ENCODE data around the gene YRDC.

Gene YRDC, protein sequence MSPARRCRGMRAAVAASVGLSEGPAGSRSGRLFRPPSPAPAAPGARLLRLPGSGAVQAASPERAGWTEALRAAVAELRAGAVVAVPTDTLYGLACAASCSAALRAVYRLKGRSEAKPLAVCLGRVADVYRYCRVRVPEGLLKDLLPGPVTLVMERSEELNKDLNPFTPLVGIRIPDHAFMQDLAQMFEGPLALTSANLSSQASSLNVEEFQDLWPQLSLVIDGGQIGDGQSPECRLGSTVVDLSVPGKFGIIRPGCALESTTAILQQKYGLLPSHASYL

DNA sequence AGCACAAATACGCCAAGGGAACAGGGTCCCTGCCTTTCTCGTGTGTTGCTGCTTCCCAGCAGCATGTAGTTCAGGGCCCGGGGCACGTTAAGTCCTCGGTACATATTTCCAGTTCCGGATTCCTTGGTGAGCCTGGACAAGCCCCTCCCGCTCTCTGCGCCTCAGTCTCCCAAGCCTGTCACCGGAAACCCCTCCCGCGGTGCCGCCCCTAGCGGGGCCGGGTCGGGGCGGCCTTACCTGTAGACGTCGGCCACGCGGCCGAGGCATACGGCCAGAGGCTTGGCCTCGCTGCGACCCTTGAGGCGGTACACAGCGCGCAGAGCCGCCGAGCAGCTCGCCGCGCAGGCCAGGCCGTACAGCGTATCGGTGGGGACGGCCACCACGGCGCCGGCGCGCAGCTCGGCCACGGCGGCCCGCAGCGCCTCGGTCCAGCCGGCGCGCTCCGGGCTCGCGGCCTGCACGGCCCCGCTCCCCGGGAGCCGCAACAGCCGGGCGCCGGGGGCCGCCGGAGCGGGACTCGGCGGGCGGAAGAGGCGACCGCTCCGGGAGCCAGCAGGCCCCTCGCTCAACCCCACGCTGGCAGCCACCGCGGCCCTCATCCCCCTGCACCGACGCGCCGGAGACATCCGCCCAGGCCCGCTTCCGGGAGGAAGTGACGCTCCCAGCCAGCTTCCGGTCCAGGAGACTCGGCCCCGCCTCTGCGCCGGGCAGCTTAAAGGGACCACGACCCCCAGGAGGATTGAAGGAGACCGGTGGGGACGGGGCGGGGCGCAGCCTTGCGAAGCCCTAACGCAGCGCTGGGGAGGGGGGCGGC is at the start of gene YRDC, which contains the start of gene C1orf122:
TSS of gene YRDC (minus strand) at position 654 of the 814 bp plus-strand sequence. CDS start at position 626, 28 bp downstream.
TSS of gene C1orf122 (plus strand) at position 236 of the 814 bp plus-strand sequence. CDS start 615 bp downstream, outside the sequence.
- DNase-seq = peak; percentile 94

GRCh38 chr1:37854406-37854805 is 46.4 kb upstream of the YRDC start:
- DNase-seq = no peak

DNA sequence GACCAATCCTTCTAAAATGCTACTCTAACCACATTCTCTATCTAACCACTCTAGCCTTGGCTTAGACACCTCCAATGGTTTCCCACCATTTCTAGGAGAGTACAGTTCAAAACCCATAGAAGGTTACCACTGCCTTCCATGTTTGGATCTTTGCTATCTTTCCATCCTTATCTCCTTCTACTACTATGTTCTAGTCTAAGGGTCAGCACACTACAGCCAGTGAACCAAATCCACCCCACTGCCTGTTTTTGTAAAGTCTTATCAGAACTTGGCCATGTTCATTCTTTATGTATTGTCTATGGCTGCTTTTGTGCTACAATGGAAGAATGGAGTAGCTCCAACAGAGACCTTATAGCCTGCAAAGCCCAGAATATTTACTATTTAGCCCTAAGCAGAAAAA is 45.1 kb upstream of the YRDC start:
- DNase-seq = no peak

DNA sequence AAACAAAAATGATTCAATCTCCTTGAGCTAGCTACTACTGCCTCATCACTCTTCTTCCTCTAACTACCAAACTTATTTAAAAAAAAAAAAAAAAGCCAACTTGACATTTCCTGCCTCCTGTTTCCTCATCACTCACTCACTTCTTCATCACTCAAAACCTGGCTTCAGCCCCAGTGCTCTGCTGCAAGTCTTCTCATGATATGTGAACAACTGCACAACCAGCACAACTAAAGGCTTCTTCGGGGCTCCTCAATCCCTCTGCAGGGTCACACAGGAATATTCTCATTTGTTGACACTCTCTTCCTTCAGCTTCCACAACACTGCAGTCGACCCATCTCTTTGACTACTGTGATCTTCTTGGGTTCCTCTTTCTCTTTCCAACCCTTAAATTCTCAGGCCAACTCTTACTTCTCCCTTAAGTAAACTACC is 43.8 kb upstream of the YRDC start:
- DNase-seq = no peak

DNA sequence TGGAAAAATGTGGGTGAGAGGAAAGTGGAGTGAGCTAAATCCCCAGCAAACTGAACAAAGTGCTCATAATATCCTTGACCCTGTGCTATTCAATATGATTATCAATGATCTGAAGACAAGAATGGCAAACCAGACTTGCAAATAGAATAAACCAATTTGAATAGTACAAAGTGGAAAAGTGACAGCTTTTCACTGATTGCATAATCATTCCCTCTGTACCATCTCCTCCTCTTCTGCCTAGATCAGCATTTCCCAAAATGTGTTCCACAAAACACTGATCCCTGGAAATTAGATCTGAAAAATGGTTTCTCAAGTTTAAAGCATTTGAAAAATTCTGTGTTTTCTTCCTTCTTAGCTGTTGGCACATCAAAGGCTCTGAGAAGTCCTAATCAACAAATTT is 43.3 kb upstream of the YRDC start:
- no peak for DNase-seq

DNA sequence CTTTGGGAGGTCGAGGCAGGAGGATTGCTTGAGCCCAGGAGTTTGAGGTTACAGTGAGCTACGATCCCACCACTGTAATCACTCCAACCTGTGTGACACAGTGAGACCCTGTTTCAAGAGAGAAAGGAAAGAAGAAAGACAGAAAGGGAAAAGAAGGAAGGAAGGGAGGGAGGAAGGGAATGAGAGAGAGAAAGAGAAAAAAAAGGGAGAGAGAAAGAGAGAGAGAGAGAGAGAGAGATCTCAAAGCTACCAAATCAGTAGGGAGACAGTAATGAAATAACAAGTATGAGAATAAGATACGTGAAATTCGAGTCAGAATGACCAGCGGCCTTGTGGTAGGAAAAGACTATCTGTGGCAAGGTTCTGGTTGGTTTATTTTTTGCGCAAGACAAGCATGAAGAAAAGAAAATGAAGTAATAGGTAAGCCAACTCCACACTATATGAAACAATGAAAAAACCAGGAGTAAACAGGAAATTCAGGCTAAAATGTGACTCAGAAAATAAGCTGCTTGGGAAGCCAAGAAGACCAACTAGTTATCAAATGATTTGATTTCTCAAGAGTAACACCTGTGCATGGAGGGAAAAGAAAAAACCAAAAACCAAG is 42.4 kb upstream of the YRDC start:
- no peak for DNase-seq

DNA sequence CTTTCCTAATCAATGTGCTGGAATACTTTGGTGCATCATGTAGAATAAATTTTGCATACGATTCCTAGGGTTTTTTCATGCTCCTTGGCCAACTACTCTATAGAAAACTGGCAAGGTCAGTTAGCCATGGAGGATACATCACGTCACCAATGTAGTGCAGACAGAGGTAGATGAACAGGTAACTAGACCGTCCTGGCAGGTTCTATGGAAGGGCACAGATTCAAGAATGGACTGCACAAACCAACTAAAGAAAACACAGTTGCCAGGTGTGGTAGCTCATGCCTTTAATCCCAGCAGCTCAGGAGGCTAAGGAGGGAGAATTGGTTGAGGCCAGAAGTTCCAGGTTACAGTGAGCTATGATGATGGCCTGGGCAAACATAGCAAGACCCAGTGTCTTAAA is 41.5 kb upstream of the YRDC start:
- DNase-seq = no peak

DNA sequence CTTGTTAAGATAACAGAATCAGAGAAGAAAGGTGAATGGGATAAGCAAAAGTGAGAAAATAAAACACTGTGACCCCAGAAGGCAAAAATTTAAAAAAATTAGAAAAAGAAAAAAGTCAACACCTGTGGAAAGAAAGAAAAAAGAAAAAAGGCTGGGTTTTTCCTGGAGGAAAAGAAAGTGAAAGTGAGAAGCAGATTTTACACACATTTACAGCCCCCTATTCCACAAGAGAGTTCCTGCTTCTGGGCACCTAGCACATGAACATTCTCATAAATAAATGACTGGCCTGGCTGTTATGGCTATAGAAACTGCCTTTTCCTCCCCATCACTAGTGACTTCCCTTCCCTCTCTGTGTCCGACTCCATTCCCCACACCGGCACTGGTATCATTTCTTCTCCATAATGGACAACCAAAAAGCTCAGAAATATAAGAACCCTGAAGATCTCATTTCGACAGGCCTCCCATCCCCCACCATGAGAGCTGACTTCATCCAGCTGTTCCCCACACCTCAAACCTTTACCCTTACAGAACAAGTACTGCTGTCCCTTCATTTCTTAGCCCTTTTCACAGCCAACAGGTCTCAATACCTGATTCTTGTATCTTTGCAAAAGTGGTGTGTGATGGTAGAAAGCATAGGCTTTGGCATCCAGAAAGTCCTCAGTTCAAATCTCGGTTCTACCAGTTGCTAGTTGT is 38.8 kb upstream of the YRDC start:
- DNase-seq = no peak

DNA sequence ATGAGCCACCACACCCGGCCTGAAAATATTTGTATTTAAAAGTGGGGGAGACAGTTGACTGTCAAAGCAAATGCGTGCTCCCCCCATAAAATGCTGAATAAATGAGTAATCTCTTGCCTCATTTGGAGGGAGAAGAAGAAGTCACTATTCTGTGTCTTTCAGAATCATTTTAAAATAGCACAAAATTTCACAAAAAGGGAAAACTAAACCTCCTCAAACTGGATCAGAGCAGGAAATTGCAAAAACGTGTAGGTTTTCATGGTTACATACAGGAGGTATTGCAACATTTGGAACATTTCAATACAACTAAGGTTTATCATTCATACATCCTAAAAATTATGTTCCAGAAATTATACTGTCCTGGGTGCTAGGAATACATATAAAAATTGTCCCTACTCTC is 37.8 kb upstream of the YRDC start:
- no peak for DNase-seq

DNA sequence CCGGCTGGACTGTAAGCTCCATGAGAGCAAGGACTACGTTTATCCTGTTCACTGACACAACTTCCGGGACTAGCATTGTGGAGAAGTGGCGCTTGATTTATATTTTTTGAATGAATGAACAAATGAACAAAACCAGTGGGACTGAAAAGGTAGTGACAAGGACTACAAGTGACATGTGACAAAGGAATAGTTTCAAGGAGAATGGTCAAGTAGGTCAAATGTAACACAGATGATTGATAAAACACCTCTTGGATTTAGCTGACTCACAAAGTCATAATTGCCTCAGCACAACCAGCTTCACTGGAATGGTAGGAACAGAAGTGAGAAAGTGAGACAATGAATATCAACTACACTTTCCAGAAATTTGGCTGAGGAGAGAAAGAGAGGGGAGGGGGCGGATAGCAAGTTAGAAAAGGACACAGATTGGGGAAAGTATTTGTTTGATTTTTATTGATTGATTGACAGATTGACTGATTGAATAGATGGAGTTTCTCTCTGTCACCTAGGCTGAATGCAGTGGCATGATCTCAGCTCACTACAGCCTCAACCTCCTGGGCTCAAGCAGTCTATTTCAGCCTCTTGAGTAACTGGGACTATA is 37.1 kb upstream of the YRDC start:
- no peak for DNase-seq

DNA sequence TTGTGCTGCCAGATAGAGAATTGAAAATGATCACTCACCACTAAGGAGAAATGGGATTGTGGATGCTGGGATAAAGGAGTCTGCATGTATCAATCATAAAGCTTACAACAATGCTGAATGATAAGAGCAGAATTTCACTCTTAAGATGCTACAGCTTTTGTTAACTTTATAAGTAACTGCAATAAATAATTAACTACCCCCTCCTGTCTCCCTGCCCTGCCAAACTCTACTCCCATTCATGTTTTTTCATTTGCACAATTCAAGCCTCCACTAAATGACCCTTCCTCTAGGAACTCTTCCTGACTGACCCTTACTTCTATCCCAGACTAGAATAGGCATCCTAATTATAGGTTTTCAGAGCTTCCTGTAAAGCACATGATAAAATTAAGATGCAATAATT is 36.5 kb upstream of the YRDC start:
- no peak for DNase-seq

DNA sequence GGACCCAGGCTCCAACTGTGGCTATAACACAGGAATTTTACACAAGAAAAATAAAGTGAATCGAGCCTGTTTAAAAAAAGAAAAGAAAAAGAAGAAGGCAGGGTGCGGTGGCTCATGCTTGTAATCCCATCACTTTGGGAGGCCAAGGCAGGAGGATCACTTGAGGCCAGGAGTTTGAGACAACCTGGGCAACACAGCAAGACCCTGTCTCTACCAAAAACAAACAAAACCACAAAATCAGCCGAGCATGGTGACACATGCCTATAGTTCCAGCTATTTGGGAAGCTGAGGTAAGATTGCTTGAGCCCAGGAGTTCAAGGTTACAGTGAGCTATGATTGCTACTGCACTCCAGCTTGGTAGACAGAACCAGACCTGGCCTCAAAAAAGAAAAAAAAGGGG is 33.6 kb upstream of the YRDC start:
- no peak for DNase-seq

DNA sequence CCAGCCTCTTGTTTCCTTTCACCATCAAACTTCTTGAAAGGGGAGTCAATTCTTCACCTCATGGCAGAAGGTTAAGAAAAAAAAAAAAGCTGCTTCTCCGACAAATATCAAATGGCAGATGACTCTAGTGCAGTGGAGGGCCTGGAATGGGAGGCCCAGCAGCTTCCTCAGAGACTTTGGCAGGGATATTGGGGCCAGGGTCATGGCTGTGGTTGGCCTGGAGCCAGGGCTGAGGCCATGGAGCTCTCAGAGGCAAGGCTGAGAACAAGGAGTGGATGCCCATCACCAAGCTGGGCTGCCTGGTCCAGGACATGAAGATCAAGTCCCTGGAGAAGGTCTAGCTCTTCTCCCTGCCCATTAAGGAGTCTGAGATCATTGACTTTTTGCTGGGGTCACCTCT is 32.7 kb upstream of the YRDC start:
- no peak for DNase-seq

DNA sequence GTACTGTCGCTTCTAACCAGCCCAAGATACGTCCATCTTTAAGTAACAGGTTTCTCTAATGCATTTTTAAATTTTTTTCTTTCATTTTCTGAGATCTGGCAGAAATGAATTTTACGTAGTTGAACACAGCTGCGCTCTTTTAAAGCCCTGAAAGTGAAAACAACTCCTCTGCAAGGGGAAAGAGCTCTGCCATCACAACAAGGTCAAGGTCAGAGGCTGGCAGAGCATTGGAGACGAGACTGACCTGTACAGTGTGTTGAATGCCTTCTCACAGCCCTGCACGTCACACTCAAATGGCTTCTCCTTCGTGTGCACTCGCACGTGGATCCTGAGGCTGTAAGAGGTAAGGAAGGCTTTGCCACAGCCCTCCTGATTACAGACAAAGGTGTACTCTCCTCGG is 31.7 kb upstream of the YRDC start:
- no peak for DNase-seq

DNA sequence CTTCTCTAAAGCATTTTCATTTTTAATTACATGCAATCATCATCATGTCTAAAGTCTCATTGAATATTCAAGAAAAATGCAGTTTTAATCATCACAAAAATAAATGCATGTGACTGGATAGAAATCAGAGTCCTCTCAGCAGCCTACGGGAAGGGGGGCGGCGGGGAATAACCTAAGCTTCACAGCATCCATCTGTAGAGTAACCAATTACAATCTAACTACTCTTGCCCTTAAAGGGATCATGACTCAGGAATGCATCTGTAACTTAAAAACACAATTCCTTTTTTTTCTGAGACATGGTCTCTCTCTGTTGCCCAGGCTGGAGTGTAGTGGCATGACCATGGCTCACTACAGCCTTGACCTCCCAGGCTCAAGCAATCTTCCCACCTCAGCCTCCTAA is 28.8 kb upstream of the YRDC start:
- no peak for DNase-seq

DNA sequence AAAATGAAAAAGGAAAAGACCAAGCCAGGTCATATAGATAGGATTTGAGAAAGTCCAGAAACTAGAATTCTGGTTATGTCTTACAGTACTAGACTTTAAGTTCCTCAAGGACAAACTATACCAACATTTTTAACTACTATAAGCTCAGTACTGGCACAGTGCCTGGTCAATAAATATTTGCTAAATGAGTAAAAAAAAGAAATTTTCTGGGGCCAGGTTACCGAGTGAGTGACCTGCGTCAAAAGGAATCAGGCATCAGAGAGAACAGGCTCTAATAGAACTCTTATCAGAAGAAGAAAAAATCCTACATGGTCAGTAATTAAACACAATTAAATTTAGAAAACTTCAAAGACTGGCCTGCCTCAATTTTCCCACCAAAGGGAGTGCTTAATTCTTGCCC is 23.8 kb upstream of the YRDC start:
- no peak for DNase-seq

DNA sequence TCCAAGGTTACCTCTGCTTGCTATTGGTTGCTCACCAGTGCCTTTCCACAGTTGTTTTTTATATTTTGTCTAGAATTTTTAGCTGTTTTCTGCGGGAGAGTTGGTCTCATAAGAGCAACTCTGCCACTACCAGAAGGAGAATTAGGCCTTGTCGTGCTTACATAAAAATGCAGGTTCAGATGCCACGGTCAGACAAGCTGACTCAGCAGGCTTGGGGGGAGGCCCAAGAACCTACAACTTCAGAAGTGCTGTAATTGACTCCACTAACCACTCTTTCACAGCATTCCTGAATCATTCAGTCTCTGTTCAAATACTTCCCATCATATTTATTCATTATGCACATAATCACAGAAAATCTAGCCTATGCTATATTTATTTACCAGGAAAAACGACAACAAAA is 23.1 kb upstream of the YRDC start:
- no peak for DNase-seq

DNA sequence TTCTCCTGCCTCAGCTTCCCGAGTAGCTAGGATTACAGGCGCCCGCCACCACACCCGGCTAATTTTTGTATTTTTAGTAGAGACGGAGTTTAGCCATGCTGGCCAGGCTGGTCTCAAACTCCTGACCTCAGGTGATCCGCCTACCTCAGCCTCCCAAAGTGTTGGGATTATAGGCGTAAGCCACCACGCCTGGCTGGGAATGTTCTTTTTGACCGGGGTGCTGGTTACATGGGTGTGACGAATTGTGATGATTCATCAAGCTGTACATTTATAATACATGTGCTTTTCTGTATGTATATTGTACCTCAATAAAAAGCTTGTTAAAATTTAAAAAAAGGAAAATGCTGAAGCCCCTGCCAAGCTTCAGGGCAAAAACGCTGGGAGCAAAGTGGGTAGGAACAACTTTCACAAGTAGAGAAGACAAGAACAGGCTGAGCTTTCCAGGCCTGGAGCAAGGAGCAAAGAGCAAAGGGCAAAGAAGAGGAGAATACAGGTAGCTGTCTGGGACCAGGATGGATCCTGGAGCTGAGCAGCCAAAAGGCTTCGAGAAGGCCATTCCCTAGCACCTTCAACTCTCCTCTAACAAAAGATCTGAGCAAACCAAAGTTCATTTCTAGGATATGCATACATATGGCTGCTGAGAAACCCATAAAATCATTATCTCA is 20.5 kb upstream of the YRDC start:
- DNase-seq = no peak

DNA sequence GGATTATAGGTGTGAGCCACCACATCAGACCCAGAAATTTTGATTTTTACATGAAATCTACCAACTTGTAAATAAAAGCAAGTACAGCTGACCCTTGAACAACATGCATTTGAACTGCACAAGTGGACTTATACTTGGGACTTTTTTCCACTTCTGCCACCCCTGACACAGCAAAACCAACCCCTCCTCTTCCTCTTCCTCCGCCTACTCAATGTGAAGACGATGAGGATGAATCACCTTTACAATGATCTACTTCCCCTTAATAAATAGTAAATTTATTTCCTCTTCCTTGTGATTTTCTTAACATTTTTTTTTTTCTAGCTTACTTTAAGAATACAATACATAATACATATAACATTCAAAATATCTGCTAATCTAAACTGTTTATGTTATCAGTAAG is 17.5 kb upstream of the YRDC start:
- DNase-seq = no peak

DNA sequence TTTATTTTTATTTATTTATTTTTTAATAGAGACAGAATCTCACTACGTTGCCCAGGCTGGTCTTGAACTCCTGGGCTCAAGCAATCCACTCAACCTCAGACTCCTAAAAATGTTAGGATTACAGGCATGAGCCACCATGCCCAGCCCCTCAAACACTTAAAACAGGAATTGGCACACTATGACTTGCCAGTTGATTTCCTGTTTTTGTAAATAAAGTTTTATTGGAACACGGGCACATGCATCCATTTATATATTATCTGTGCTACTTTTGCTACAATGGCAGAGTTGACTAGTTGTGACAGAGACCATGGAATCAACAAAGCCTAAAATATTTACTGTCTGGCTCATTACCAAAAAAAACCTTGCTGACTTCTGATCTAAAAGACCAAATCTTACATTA is 16.0 kb upstream of the YRDC start:
- DNase-seq = no peak

- DNase-seq = no peak
These were observed 15.2 kb upstream of the YRDC start for GRCh38 chr1:37822906-37823815.

Data from activated CD8-positive, alpha-beta memory T cell treated with anti-CD3 and anti-CD28 coated beads, Interleukin-2, amount 50 U/mL, for 4 hours (primary cell).